Epithelial cell of proximal tubule (primary cell): ENCODE data around the gene SFI1. TPM values are rescaled to one million over a fixed set of nuclear protein-coding genes. Genes with fewer than 3 reads are reported as not detected.

Experiments used
- DNase-seq: peaks from one replicate; pipeline ENCODE4 v3.0.0-alpha.2; 2011; ENCODE audit warnings: low read depth
- H3K4me3 ChIP-seq: 2 replicates; pipeline ENCODE4 v1.5.1; 2011; ENCODE audit warnings: low read depth, mild to moderate bottlenecking, low read length
- CTCF ChIP-seq: conservative IDR thresholded peaks from 2 replicates; pipeline ENCODE4 v1.5.1; 2012; ENCODE audit warnings: low read depth, mild to moderate bottlenecking, low read length
- total RNA-seq: library from RNA; depleted of rRNA; stranded (reverse); fragments of >200 nt; gene quantifications from 2 replicates; pipeline ENCODE4 v1.2.3, GENCODE V29; 2015

The SFI1 gene
- total RNA-seq, 1 donor from 2014 or later: 26.0 TPM

DNA sequence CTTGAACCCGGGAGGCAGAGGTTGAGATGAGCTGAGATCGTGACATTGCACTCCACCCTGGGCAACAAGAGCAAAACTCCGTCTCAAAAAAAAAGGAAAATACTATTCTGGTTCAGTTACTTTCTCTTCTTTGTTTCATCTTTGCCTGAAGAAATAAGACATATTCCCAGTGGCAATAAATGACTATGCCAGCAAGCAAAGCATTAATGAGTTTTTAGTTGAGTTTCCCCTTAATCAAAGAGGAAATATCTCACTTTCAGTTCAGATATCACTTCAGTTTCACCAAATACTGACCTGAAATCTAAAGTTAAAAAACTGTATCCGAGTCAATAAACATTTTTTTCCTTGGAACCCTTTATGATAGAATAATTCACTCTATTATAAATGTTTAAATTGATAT, 155.3 kb downstream of the SFI1 start:
- no peak overlapping the region for H3K4me3 ChIP-seq
- DNase-seq: no peak
- no peak for TF ChIP-seq CTCF

GRCh38 chr22:31652088-31652487, 155.8 kb downstream of the SFI1 start:
- TF ChIP-seq CTCF: no peak
- no peak for DNase-seq

GRCh38 chr22:31652911-31653684, 156.8 kb downstream of the SFI1 start:
- TF ChIP-seq CTCF: no peak
- peak; percentile 66 for DNase-seq

More at GRCh38 chr22:31652088-31652487, 155.8 kb downstream of the SFI1 start:
- no peak overlapping the region for H3K4me3 ChIP-seq

DNA sequence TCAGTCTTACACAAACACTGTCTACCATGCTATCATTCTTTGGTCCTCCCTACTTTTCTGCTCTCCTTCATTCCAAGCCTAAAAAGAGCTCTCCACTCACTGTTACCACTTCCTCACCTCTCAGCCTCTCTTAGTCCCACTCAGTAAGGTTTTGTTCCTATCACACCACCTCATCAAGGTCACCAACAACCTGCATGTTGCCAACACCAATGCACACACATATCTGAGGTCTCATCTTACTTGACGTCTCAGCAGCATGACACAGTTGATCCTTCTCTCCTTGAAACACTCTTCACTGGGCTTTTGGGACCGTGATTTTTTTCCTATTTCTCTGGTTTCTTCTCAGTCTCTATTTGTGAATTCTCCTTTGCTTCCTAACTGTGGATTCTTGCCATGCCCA, 157.6 kb downstream of the SFI1 start:
- TF ChIP-seq CTCF: no peak
- DNase-seq: no peak
- no peak overlapping the region for H3K4me3 ChIP-seq

More at GRCh38 chr22:31652911-31653684, 156.8 kb downstream of the SFI1 start:
- no peak overlapping the region for H3K4me3 ChIP-seq

DNA sequence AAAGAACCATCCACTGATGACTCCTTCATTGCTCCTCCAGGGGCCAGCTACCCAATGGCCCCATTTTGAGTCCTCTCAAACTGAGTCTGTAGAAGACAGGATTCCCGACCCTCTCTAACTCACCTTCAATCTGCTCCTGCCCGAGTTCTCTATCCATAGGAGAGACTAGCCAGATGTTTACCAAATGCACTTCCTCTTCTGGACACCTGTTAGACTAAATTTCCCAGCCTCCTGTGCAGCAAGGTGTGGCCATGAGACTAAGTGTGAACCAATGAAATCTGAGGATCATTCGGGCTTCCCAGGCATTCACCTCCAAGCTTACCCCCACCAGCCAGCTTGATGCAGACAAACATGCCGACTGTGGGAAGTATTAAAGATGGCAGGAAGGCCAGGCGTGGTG, 158.1 kb downstream of the SFI1 start:
- no peak overlapping the region for H3K4me3 ChIP-seq
- TF ChIP-seq CTCF: no peak
- no peak for DNase-seq

- DNase-seq: no peak
- no peak for TF ChIP-seq CTCF
- H3K4me3 ChIP-seq: no peak overlapping the region
Observed at GRCh38 chr22:31659246-31659645, 162.9 kb downstream of the SFI1 start.

- DNase-seq: peak; percentile 69
- H3K4me3 ChIP-seq: peak overlapping the region; percentile 97
Observed at GRCh38 chr22:31660860-31661341, 164.6 kb downstream of the SFI1 start.
